Measurements from ENCODE around the gene AQP12A. TPM values are rescaled to one million over a fixed set of nuclear protein-coding genes. Genes with fewer than 3 reads are reported as not detected.

The AQP12A gene
- polyA plus RNA-seq, 2 of the 4 experiments (the other 2 are of a cell fraction), result not detected

GRCh38 chr2:240728361-240728760 lies 36.7 kb downstream of the AQP12A start:
- CTCF ChIA-PET, result no interaction called here
- Histone ChIP-seq H3K4me2 (no peak overlapping the region), H3K9me3 (no peaks in the 10 kb centered on the region), H3K4me3 (no peak overlapping the region), H3K27ac (no peak overlapping the region), H3K4me1 (no peaks in the 10 kb centered on the region)
- ATAC-seq, result no peak
- TF ChIP-seq ATOH8 (CRISPR knock-in tag; IDR thresholded peaks at IDR 0.05; ENCODE audit: low read depth), result no peak
- no peak for TF ChIP-seq CEBPB (IDR thresholded peaks at IDR 0.05)
- no peak for TF ChIP-seq NPAS2 (CRISPR knock-in tag; IDR thresholded peaks at IDR 0.05; ENCODE audit: borderline replicate concordance)
- TF ChIP-seq, protein P1, sequence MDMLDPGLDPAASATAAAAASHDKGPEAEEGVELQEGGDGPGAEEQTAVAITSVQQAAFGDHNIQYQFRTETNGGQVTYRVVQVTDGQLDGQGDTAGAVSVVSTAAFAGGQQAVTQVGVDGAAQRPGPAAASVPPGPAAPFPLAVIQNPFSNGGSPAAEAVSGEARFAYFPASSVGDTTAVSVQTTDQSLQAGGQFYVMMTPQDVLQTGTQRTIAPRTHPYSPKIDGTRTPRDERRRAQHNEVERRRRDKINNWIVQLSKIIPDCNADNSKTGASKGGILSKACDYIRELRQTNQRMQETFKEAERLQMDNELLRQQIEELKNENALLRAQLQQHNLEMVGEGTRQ (IDR thresholded peaks at IDR 0.05), result no peak
- TF ChIP-seq HEYL (CRISPR knock-in tag; IDR thresholded peaks at IDR 0.05), result no peak
- no peak for TF ChIP-seq FOSL2 (IDR thresholded peaks at IDR 0.05)
- TF ChIP-seq FOSL2 (CRISPR knock-in tag; IDR thresholded peaks at IDR 0.05), result no peak
- TF ChIP-seq GATA3 (IDR thresholded peaks at IDR 0.05; ENCODE audit: borderline replicate concordance), result no peak
- no peak for TF ChIP-seq RARB (CRISPR knock-in tag; IDR thresholded peaks at IDR 0.05)
- no peak for TF ChIP-seq RNF2 (IDR thresholded peaks at IDR 0.05; ENCODE audit: borderline replicate concordance, low read depth)
- TF ChIP-seq CTCF (IDR thresholded peaks at IDR 0.05), result no peak
- TF ChIP-seq HES2 (IDR thresholded peaks at IDR 0.05), result no peak
- TF ChIP-seq, protein P2, sequence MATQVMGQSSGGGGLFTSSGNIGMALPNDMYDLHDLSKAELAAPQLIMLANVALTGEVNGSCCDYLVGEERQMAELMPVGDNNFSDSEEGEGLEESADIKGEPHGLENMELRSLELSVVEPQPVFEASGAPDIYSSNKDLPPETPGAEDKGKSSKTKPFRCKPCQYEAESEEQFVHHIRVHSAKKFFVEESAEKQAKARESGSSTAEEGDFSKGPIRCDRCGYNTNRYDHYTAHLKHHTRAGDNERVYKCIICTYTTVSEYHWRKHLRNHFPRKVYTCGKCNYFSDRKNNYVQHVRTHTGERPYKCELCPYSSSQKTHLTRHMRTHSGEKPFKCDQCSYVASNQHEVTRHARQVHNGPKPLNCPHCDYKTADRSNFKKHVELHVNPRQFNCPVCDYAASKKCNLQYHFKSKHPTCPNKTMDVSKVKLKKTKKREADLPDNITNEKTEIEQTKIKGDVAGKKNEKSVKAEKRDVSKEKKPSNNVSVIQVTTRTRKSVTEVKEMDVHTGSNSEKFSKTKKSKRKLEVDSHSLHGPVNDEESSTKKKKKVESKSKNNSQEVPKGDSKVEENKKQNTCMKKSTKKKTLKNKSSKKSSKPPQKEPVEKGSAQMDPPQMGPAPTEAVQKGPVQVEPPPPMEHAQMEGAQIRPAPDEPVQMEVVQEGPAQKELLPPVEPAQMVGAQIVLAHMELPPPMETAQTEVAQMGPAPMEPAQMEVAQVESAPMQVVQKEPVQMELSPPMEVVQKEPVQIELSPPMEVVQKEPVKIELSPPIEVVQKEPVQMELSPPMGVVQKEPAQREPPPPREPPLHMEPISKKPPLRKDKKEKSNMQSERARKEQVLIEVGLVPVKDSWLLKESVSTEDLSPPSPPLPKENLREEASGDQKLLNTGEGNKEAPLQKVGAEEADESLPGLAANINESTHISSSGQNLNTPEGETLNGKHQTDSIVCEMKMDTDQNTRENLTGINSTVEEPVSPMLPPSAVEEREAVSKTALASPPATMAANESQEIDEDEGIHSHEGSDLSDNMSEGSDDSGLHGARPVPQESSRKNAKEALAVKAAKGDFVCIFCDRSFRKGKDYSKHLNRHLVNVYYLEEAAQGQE (IDR thresholded peaks at IDR 0.05), result no peak
- no peak for TF ChIP-seq EHF (CRISPR knock-in tag; IDR thresholded peaks at IDR 0.05)
- no peak for TF ChIP-seq KDM5A (IDR thresholded peaks at IDR 0.05)
- TF ChIP-seq, protein P3, sequence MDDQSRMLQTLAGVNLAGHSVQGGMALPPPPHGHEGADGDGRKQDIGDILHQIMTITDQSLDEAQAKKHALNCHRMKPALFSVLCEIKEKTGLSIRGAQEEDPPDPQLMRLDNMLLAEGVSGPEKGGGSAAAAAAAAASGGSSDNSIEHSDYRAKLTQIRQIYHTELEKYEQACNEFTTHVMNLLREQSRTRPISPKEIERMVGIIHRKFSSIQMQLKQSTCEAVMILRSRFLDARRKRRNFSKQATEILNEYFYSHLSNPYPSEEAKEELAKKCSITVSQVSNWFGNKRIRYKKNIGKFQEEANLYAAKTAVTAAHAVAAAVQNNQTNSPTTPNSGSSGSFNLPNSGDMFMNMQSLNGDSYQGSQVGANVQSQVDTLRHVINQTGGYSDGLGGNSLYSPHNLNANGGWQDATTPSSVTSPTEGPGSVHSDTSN (IDR thresholded peaks at IDR 0.05), result no peak
- POLR2A ChIA-PET, result no interaction called here
- DNase-seq (ENCODE audit: low read depth in 1 of 2, low spot score in 1 of 2), result no peak
- no peak for FAIRE-seq
- 68% methylated on average over 10 of the region's 10 CpGs for WGBS (ENCODE audit: missing lambda C conversion rate)

GRCh38 chr2:240728827-240729226 lies 37.2 kb downstream of the AQP12A start:
- POLR2A ChIA-PET, result no interaction called here
- no peak for FAIRE-seq
- WGBS (ENCODE audit: missing lambda C conversion rate), result 59% methylated on average over 7 of the region's 7 CpGs
- Histone ChIP-seq H3K4me3 (no peak overlapping the region), H3K9me3 (no peaks in the 10 kb centered on the region), H3K4me2 (no peak overlapping the region), H3K27ac (no peak overlapping the region), H3K4me1 (no peaks in the 10 kb centered on the region)
- ATAC-seq, result no peak
- no peak for DNase-seq (ENCODE audit: low read depth in 1 of 2, low spot score in 1 of 2)
- TF ChIP-seq RFX5 (IDR thresholded peaks at IDR 0.05) (no peak), MAFK (IDR thresholded peaks at IDR 0.05; ENCODE audit: partially characterized antibody) (no peak), GATA3 (IDR thresholded peaks at IDR 0.05; ENCODE audit: borderline replicate concordance) (no peak), ZNF302 (CRISPR knock-in tag; IDR thresholded peaks at IDR 0.05) (no peak), SMC3 (IDR thresholded peaks at IDR 0.05) (no peak), TP53 (CRISPR knock-in tag; IDR thresholded peaks at IDR 0.05) (no peak), RARB (CRISPR knock-in tag; IDR thresholded peaks at IDR 0.05) (no peak), EHMT2 (IDR thresholded peaks at IDR 0.05; ENCODE audit: low read depth) (no peak), HOXB5 (CRISPR knock-in tag; IDR thresholded peaks at IDR 0.05) (no peak), E2F6 (IDR thresholded peaks at IDR 0.05; ENCODE audit: borderline replicate concordance, low read depth) (no peak), HMGXB4 (CRISPR knock-in tag; IDR thresholded peaks at IDR 0.05; ENCODE audit: borderline replicate concordance) (no peak), RNF2 (IDR thresholded peaks at IDR 0.05; ENCODE audit: borderline replicate concordance, low read depth) (no peak), SREBF2 (IDR thresholded peaks at IDR 0.05) (no peak), MAZ (IDR thresholded peaks at IDR 0.05; ENCODE audit: borderline replicate concordance, low read depth, low read length) (no peak), ZFP36 (IDR thresholded peaks at IDR 0.05; ENCODE audit: borderline replicate concordance, partially characterized antibody) (no peak)
- CTCF ChIA-PET, result no interaction called here
